DND-41 (cell line): ENCODE results near the gene ERGIC3.

Experiments used
- ATAC-seq: fragments of 200-7000 bp; cut with Tn5 transposase; 3 replicates; pipeline ENCODE4 v1.9.1; 2021; ENCODE audit warnings: low read depth; ENCODE audit not compliant: insufficient read depth
- DNase-seq: peaks from one replicate; pipeline ENCODE4 v3.0.0-alpha.2; 2020
- H2AFZ ChIP-seq: 2 replicates; pipeline ENCODE4 v1.6.0; 2012; ENCODE audit warnings: low read depth, low read length
- H3K27ac ChIP-seq: 2 replicates; pipeline ENCODE4 v1.5.1; 2012; ENCODE audit warnings: low read length, inconsistent platforms
- H3K27me3 ChIP-seq: fragments of 200-600 bp; sonication (generic); 2 replicates; pipeline ENCODE4 v1.6.0; 2012; ENCODE audit warnings: low read length, mild to moderate bottlenecking, inconsistent platforms; ENCODE audit not compliant: insufficient read depth, poor library complexity
- H3K36me3 ChIP-seq: 2 replicates; pipeline ENCODE4 v1.5.1; 2012; ENCODE audit warnings: low read length, inconsistent platforms; ENCODE audit not compliant: insufficient read depth
- H3K4me1 ChIP-seq: 2 replicates; pipeline ENCODE4 v1.5.1; 2012; ENCODE audit warnings: mild to moderate bottlenecking, low read length; ENCODE audit not compliant: insufficient read depth
- H3K4me2 ChIP-seq: 2 replicates; pipeline ENCODE4 v1.6.0; 2012; ENCODE audit warnings: mild to moderate bottlenecking, moderate library complexity, low read length, inconsistent platforms; ENCODE audit not compliant: insufficient read depth
- H3K4me3 ChIP-seq, 2 experiments: fragments of 200-600 bp in 1 of 2; shearing (Covaris generic) in 1 of 2; 2 replicates each; pipeline ENCODE4 v1.5.1; 2012 to 2016; ENCODE audit warnings: inconsistent platforms in 2 of 2, low read length in 2 of 2, mild to moderate bottlenecking in 2 of 2, low read depth in 1 of 2, moderate library complexity in 1 of 2
- H3K79me2 ChIP-seq: 2 replicates; pipeline ENCODE4 v1.6.0; 2012; ENCODE audit warnings: low read length, inconsistent platforms; ENCODE audit not compliant: insufficient read depth
- H3K9ac ChIP-seq: 2 replicates; pipeline ENCODE4 v1.6.0; 2012; ENCODE audit warnings: low read depth, mild to moderate bottlenecking, inconsistent platforms, low read length, moderate library complexity
- H3K9me3 ChIP-seq: 2 replicates; pipeline ENCODE4 v1.5.1; 2012; ENCODE audit warnings: low read length, moderate library complexity, mild to moderate bottlenecking, inconsistent platforms; ENCODE audit not compliant: insufficient read depth, severe bottlenecking
- H4K20me1 ChIP-seq: 2 replicates; pipeline ENCODE4 v1.6.0; 2012; ENCODE audit warnings: low read length; ENCODE audit not compliant: insufficient read depth
- EZH2 ChIP-seq: IDR thresholded peaks from 3 replicates; pipeline ENCODE4 v1.6.1; 2012; ENCODE audit warnings: borderline replicate concordance, low read depth, mild to moderate bottlenecking, moderate library complexity, low read length, inconsistent platforms; ENCODE audit not compliant: severe bottlenecking
- TF ChIP-seq, protein P1 (sequence below): IDR thresholded peaks from 2 replicates; pipeline ENCODE4 v1.5.1; 2012; ENCODE audit warnings: borderline replicate concordance, low read length, moderate library complexity, mild to moderate bottlenecking; ENCODE audit not compliant: poor library complexity, severe bottlenecking; ENCODE audit errors: extremely low read depth

The ERGIC3 gene

DNA sequence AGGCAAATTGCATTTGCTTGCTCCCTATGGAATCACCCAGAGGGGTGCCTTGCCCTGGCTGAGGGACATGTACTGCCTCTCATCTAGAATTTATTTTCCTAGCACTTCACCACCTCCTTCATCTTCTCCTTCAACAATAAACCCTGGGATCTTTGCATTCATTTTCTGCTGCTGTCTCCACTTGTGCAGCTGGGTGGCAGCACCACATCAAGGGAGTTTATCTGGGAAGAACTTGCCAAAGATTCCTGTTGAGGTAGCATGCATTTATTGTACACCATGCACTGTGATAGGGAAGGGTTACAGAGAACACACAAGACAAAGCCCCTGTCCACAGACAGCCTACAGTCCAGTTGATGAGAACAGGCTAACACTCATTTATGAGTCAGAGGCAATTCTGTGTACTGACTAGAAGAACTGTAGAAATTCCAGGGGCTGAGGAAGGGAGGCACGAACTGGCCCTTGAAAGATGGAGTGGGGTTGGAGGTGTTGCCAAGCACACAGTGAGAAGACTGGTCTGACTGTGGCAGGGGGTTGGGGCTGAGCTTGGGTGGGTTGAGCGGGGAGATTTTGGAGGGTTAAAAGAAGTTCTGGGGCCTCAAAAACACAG is 30.0 kb upstream of the ERGIC3 start:
- Histone ChIP-seq H3K4me1 (no peaks in the 10 kb centered on the region), H2AFZ (no peak overlapping the region), H3K36me3 (peaks cover 64% of the 10 kb centered on the region), H3K27me3 (no peaks in the 10 kb centered on the region), H3K4me2 (no peak overlapping the region), H3K27ac (no peak overlapping the region), H4K20me1 (no peaks in the 10 kb centered on the region), H3K4me3 (no peak overlapping the region), H3K9me3 (no peaks in the 10 kb centered on the region), H3K9ac (no peak overlapping the region), H3K79me2 (no peaks in the 10 kb centered on the region)
- DNase-seq (peak; percentile 42), ATAC-seq (peak; percentile 49; the same call in 2 of the 3 replicates)
- TF ChIP-seq, protein P1, sequence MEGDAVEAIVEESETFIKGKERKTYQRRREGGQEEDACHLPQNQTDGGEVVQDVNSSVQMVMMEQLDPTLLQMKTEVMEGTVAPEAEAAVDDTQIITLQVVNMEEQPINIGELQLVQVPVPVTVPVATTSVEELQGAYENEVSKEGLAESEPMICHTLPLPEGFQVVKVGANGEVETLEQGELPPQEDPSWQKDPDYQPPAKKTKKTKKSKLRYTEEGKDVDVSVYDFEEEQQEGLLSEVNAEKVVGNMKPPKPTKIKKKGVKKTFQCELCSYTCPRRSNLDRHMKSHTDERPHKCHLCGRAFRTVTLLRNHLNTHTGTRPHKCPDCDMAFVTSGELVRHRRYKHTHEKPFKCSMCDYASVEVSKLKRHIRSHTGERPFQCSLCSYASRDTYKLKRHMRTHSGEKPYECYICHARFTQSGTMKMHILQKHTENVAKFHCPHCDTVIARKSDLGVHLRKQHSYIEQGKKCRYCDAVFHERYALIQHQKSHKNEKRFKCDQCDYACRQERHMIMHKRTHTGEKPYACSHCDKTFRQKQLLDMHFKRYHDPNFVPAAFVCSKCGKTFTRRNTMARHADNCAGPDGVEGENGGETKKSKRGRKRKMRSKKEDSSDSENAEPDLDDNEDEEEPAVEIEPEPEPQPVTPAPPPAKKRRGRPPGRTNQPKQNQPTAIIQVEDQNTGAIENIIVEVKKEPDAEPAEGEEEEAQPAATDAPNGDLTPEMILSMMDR: peak; percentile 81
- TF ChIP-seq EZH2: no peak

DNA sequence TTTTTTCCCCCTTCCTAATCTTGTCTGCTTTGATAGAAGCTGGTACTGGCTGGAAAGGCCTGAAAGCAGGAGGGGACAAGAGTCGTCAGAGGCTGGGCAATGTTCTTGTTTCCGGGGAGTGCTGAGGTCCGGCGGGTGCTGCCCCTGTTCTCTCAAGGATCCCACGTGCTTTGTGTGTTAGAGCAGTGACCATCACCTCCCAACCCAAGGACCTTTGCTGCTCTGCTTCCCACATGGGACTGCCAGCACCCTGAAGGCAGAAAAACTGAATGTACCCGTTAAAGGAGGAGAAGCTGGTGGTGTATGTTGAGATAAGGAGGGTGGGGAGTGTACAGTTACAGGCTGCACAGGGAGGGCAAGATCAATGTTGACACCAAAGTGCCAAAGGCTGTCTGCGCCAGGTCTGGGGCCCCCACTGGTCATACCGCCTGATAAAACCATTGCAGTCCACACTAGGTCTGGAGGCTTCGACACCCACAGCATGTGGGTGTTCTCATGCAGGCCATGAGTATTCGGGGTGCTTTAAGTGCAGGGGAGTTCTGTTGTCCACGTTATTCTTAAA is 27.4 kb upstream of the ERGIC3 start:
- ATAC-seq: no peak
- no peak overlapping the region for H3K27ac ChIP-seq
- no peaks in the 10 kb centered on the region for H4K20me1 ChIP-seq
- no peaks in the 10 kb centered on the region for H3K27me3 ChIP-seq
- no peak overlapping the region for H3K4me2 ChIP-seq
- no peaks in the 10 kb centered on the region for H3K4me1 ChIP-seq
- no peak overlapping the region for H3K4me3 ChIP-seq
- no peak overlapping the region for H2AFZ ChIP-seq
- H3K79me2 ChIP-seq: no peaks in the 10 kb centered on the region
- TF ChIP-seq, protein P1: no peak
- no peak for TF ChIP-seq EZH2
- H3K36me3 ChIP-seq: peaks cover 38% of the 10 kb centered on the region
- DNase-seq: no peak
- no peak overlapping the region for H3K9ac ChIP-seq
- H3K9me3 ChIP-seq: no peaks in the 10 kb centered on the region

DNA sequence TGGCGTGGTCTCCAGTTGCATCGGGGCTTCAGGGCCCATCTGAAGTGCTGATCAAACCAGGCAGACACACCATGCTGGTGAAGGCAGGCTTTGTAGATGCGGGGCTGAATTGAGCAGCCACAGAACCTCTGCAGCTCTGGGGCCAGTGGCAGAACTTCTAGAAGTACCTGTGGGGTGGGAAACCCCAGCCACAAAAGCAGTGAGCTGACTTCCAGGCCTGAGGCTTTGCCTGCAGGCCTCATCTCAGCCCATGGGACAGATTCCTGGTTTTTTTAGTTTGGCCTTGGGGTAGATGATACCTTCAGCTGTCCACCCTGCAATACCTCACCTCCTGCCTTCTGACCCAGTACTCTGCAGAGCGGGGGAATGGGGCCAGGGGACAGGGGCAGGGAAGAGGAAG is 26.5 kb upstream of the ERGIC3 start:
- DNase-seq (no peak), ATAC-seq (no peak)
- Histone ChIP-seq H3K9me3 (no peaks in the 10 kb centered on the region), H3K9ac (no peak overlapping the region), H4K20me1 (no peaks in the 10 kb centered on the region), H3K27me3 (no peaks in the 10 kb centered on the region), H3K27ac (no peak overlapping the region), H3K36me3 (peaks cover 29% of the 10 kb centered on the region), H2AFZ (no peak overlapping the region), H3K4me3 (no peak overlapping the region), H3K79me2 (no peaks in the 10 kb centered on the region), H3K4me2 (no peak overlapping the region), H3K4me1 (no peaks in the 10 kb centered on the region)
- TF ChIP-seq, protein P1: no peak
- no peak for TF ChIP-seq EZH2
